ENCODE results near the gene SLC5A11. TPM values are rescaled to one million over a fixed set of nuclear protein-coding genes. Genes with fewer than 3 reads are reported as not detected.

SLC5A11 gene
- polyA plus RNA-seq, 1 donor (not counting 4 experiments of a cell fraction or from before 2014, with no cell fraction given), result 0.07 TPM

- no peak overlapping the region for H2AFZ ChIP-seq (ENCODE audit: control insufficient read depth, low read length)
Observed at GRCh38 chr16:24839347-24839972, 6.3 kb upstream of the SLC5A11 start.

GRCh38 chr16:24841291-24841690 is 4.5 kb upstream of the SLC5A11 start:
- Histone ChIP-seq H3K9me3 (ENCODE audit: control insufficient read depth, low read depth, low read length) (no peaks in the 10 kb centered on the region), H3K36me3 (ENCODE audit: control insufficient read depth in 2 of 2, extremely low read depth in 1 of 2, insufficient read depth in 2 of 2, low read length in 2 of 2) (no peaks in the 10 kb centered on the region), H3K4me2 (ENCODE audit: control insufficient read depth, extremely low read depth, insufficient read depth, low read depth, low read length) (no peak overlapping the region), H4K20me1 (ENCODE audit: control insufficient read depth, extremely low read depth, insufficient read depth, low read length) (no peaks in the 10 kb centered on the region), H3K9ac (ENCODE audit: control insufficient read depth, extremely low read depth, insufficient read depth, low read length) (no peak overlapping the region), H2AFZ (ENCODE audit: control insufficient read depth, low read length) (no peak overlapping the region), H3K9me1 (ENCODE audit: control insufficient read depth, extremely low read depth, insufficient read depth, low read length) (no peaks in the 10 kb centered on the region), H3K79me2 (ENCODE audit: control insufficient read depth, insufficient read depth, low read length) (no peaks in the 10 kb centered on the region), H3K4me3 (ENCODE audit: control insufficient read depth in 2 of 3, extremely low read depth in 1 of 3, insufficient read depth in 2 of 3, low read depth in 1 of 3, low read length in 3 of 3) (no peak overlapping the region), H3K4me1 (ENCODE audit: control insufficient read depth, extremely low read depth, insufficient read depth, low read length) (peaks cover 15% of the 10 kb centered on the region), H3K27ac (ENCODE audit: control insufficient read depth, insufficient read depth, low read length) (no peak overlapping the region), H3K27me3 (ENCODE audit: control insufficient read depth, extremely low read depth, insufficient read depth, low read length) (no peaks in the 10 kb centered on the region)
- DNase-seq (ENCODE audit: low read depth, low spot score) (no peak), FAIRE-seq (no peak)
- dilution Hi-C loops (cut with MboI; ENCODE audit: extremely low pct_ligation_motif_present, low sequenced_read_pairs), result no loop called here
- TF ChIP-seq CTCF (optimal IDR thresholded peaks at IDR 0.05 in 1 of 3, IDR thresholded peaks at IDR 0.05 in 1 of 3, conservative IDR thresholded peaks at IDR 0.05 in 1 of 3; ENCODE audit: extremely low read depth in 1 of 3, insufficient read depth in 2 of 3, low read length in 3 of 3) (no peak), EZH2 (IDR thresholded peaks at IDR 0.05; ENCODE audit: low read length) (no peak)

More at GRCh38 chr16:24839347-24839972, 6.3 kb upstream of the SLC5A11 start:
- H3K4me3 ChIP-seq (ENCODE audit: control insufficient read depth in 2 of 3, extremely low read depth in 1 of 3, insufficient read depth in 2 of 3, low read depth in 1 of 3, low read length in 3 of 3), result no peak overlapping the region
- H3K27ac ChIP-seq (ENCODE audit: control insufficient read depth, insufficient read depth, low read length), result no peak overlapping the region
- TF ChIP-seq EZH2 (IDR thresholded peaks at IDR 0.05; ENCODE audit: low read length) (no peak), CTCF (optimal IDR thresholded peaks at IDR 0.05 in 1 of 3, IDR thresholded peaks at IDR 0.05 in 1 of 3, conservative IDR thresholded peaks at IDR 0.05 in 1 of 3; ENCODE audit: extremely low read depth in 1 of 3, insufficient read depth in 2 of 3, low read length in 3 of 3) (no peak)
- peak overlapping the region; percentile 9 for H3K9ac ChIP-seq (ENCODE audit: control insufficient read depth, extremely low read depth, insufficient read depth, low read length)
- no peaks in the 10 kb centered on the region for H3K9me3 ChIP-seq (ENCODE audit: control insufficient read depth, low read depth, low read length)
- no peaks in the 10 kb centered on the region for H3K79me2 ChIP-seq (ENCODE audit: control insufficient read depth, insufficient read depth, low read length)
- no peaks in the 10 kb centered on the region for H4K20me1 ChIP-seq (ENCODE audit: control insufficient read depth, extremely low read depth, insufficient read depth, low read length)
- FAIRE-seq (no peak), DNase-seq (ENCODE audit: low read depth, low spot score) (no peak)
- no peak overlapping the region for H3K4me2 ChIP-seq (ENCODE audit: control insufficient read depth, extremely low read depth, insufficient read depth, low read depth, low read length)
- no peaks in the 10 kb centered on the region for H3K36me3 ChIP-seq (ENCODE audit: control insufficient read depth in 2 of 2, extremely low read depth in 1 of 2, insufficient read depth in 2 of 2, low read length in 2 of 2)
- H3K27me3 ChIP-seq (ENCODE audit: control insufficient read depth, extremely low read depth, insufficient read depth, low read length), result no peaks in the 10 kb centered on the region
- peaks cover 11% of the 10 kb centered on the region for H3K4me1 ChIP-seq (ENCODE audit: control insufficient read depth, extremely low read depth, insufficient read depth, low read length)
- H3K9me1 ChIP-seq (ENCODE audit: control insufficient read depth, extremely low read depth, insufficient read depth, low read length), result no peaks in the 10 kb centered on the region
- dilution Hi-C loops (cut with MboI; ENCODE audit: extremely low pct_ligation_motif_present, low sequenced_read_pairs), result no loop called here

Measured in keratinocyte (primary cell).